Liver (tissue), 3 donors: ENCODE data around the gene ZSWIM6.

Experiments used
- GABPA ChIP-seq, 2 donors: IDR thresholded peaks in 1 of 2; conservative IDR thresholded peaks in 1 of 2; 2 replicates each; pipeline ENCODE4 v1.6.1; 2016; ENCODE audit warnings: antibody characterized with exemption in 2 of 2, mild to moderate bottlenecking in 1 of 2, moderate library complexity in 1 of 2
- JUND ChIP-seq, 2 donors: IDR thresholded peaks; 2 replicates each; pipeline ENCODE4 v1.6.1; 2016; ENCODE audit warnings: antibody characterized with exemption in 2 of 2
- RAD21 ChIP-seq, 2 donors: IDR thresholded peaks; 2 replicates each; pipeline ENCODE4 v1.6.1; 2016; ENCODE audit warnings: antibody characterized with exemption in 2 of 2, mild to moderate bottlenecking in 2 of 2
- SP1 ChIP-seq: IDR thresholded peaks from 2 replicates; pipeline ENCODE4 v1.6.1; 2018; ENCODE audit warnings: antibody characterized with exemption, mild to moderate bottlenecking
- TAF1 ChIP-seq: conservative IDR thresholded peaks from 2 replicates; pipeline ENCODE4 v1.6.1; 2016; ENCODE audit warnings: antibody characterized with exemption, mild to moderate bottlenecking
- YY1 ChIP-seq: IDR thresholded peaks from 2 replicates; pipeline ENCODE4 v1.6.1; 2016; ENCODE audit warnings: antibody characterized with exemption, mild to moderate bottlenecking
- TF ChIP-seq, protein P1 (sequence below): fragments of 150-350 bp; IDR thresholded peaks from 2 replicates; pipeline ENCODE4 v1.5.1; 2017; ENCODE audit warnings: improper control_type of control experiment, low read depth, low read length; ENCODE audit not compliant: missing input control
- TF ChIP-seq, protein P2 (sequence below): IDR thresholded peaks from 2 replicates; pipeline ENCODE4 v1.6.1; 2016; ENCODE audit warnings: antibody characterized with exemption
- TF ChIP-seq, protein P3 (sequence below): IDR thresholded peaks from 2 replicates; pipeline ENCODE4 v1.6.1; 2016; ENCODE audit warnings: antibody characterized with exemption, mild to moderate bottlenecking
- TF ChIP-seq, protein P4 (sequence below): IDR thresholded peaks from 2 replicates; pipeline ENCODE4 v1.6.1; 2016; ENCODE audit warnings: antibody characterized with exemption
- TF ChIP-seq, protein P5 (sequence below): IDR thresholded peaks from 2 replicates; pipeline ENCODE4 v1.6.1; 2016; ENCODE audit warnings: antibody characterized with exemption
- donor health status: healthy.
- donor health status: healthy.

DNA sequence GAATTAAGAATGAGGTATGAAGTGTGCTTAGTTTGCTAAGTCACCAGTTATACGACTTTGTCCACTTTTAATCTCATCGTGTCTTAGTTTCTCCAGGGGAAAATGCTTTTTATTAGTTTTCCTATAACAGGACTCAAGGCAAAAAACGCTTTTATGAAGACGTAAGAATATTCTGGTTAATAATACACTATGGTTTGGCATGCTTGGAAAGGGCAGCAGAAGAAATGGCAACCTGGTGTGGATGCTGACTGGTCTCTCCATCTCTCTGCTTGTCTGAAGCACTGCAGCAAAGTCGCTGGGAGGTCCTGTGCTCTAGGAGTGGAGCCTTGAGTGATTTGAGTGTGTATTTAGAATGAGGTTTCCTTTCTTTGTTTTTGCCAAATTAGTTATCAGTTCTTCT is 78.8 kb downstream of the ZSWIM6 start:
- TF ChIP-seq, protein P1, sequence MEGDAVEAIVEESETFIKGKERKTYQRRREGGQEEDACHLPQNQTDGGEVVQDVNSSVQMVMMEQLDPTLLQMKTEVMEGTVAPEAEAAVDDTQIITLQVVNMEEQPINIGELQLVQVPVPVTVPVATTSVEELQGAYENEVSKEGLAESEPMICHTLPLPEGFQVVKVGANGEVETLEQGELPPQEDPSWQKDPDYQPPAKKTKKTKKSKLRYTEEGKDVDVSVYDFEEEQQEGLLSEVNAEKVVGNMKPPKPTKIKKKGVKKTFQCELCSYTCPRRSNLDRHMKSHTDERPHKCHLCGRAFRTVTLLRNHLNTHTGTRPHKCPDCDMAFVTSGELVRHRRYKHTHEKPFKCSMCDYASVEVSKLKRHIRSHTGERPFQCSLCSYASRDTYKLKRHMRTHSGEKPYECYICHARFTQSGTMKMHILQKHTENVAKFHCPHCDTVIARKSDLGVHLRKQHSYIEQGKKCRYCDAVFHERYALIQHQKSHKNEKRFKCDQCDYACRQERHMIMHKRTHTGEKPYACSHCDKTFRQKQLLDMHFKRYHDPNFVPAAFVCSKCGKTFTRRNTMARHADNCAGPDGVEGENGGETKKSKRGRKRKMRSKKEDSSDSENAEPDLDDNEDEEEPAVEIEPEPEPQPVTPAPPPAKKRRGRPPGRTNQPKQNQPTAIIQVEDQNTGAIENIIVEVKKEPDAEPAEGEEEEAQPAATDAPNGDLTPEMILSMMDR: no peak
- no peak for TF ChIP-seq GABPA (IDR thresholded peaks at IDR 0.05 in 1 of 2, conservative IDR thresholded peaks at IDR 0.05 in 1 of 2)
- TF ChIP-seq, protein P2, sequence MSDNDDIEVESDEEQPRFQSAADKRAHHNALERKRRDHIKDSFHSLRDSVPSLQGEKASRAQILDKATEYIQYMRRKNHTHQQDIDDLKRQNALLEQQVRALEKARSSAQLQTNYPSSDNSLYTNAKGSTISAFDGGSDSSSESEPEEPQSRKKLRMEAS: no peak
- TF ChIP-seq YY1: no peak
- TF ChIP-seq TAF1: no peak
- TF ChIP-seq, protein P3, sequence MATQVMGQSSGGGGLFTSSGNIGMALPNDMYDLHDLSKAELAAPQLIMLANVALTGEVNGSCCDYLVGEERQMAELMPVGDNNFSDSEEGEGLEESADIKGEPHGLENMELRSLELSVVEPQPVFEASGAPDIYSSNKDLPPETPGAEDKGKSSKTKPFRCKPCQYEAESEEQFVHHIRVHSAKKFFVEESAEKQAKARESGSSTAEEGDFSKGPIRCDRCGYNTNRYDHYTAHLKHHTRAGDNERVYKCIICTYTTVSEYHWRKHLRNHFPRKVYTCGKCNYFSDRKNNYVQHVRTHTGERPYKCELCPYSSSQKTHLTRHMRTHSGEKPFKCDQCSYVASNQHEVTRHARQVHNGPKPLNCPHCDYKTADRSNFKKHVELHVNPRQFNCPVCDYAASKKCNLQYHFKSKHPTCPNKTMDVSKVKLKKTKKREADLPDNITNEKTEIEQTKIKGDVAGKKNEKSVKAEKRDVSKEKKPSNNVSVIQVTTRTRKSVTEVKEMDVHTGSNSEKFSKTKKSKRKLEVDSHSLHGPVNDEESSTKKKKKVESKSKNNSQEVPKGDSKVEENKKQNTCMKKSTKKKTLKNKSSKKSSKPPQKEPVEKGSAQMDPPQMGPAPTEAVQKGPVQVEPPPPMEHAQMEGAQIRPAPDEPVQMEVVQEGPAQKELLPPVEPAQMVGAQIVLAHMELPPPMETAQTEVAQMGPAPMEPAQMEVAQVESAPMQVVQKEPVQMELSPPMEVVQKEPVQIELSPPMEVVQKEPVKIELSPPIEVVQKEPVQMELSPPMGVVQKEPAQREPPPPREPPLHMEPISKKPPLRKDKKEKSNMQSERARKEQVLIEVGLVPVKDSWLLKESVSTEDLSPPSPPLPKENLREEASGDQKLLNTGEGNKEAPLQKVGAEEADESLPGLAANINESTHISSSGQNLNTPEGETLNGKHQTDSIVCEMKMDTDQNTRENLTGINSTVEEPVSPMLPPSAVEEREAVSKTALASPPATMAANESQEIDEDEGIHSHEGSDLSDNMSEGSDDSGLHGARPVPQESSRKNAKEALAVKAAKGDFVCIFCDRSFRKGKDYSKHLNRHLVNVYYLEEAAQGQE: no peak
- no peak for TF ChIP-seq RAD21 (IDR thresholded peaks at IDR 0.05)
- TF ChIP-seq, protein P4, sequence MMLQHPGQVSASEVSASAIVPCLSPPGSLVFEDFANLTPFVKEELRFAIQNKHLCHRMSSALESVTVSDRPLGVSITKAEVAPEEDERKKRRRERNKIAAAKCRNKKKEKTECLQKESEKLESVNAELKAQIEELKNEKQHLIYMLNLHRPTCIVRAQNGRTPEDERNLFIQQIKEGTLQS: no peak
- no peak for TF ChIP-seq SP1
- TF ChIP-seq, protein P5, sequence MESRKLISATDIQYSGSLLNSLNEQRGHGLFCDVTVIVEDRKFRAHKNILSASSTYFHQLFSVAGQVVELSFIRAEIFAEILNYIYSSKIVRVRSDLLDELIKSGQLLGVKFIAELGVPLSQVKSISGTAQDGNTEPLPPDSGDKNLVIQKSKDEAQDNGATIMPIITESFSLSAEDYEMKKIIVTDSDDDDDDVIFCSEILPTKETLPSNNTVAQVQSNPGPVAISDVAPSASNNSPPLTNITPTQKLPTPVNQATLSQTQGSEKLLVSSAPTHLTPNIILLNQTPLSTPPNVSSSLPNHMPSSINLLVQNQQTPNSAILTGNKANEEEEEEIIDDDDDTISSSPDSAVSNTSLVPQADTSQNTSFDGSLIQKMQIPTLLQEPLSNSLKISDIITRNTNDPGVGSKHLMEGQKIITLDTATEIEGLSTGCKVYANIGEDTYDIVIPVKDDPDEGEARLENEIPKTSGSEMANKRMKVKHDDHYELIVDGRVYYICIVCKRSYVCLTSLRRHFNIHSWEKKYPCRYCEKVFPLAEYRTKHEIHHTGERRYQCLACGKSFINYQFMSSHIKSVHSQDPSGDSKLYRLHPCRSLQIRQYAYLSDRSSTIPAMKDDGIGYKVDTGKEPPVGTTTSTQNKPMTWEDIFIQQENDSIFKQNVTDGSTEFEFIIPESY: no peak
- no peak for TF ChIP-seq JUND (IDR thresholded peaks at IDR 0.05)
